ENCODE results near the gene CCDC85C. TPM values are rescaled to one million over a fixed set of nuclear protein-coding genes. Genes with fewer than 3 reads are reported as not detected.
A peak's percentile ranks its signal among the peaks of the same experiment; 100 is the strongest.

CCDC85C gene
- total and polyA plus RNA-seq, 2 of the 8 experiments (the other 6 are each of a cell fraction or from before 2014, with no cell fraction given): 16.8 to 35.8 TPM

DNA sequence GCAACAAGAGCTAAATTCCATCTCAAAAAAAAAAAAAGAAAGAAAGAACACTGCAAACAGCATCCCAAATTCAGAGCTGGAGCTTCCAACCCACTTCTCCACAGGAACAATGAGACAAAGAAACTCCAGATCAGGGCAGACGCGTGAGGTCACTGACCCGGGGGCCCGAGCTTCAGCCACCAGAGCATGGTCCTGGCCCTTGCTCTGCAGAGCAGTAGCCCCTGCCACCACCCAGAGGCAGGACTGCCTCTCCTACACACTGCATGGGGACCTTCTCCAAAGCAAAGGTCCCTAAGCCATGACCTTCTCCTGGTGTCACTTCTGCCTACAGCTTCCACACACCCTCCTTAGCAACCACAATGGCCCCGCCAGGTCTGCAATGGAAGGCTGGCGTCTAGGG lies 69.7 kb downstream of the CCDC85C start:
- no peak overlapping the region for H3K23ac ChIP-seq (ENCODE audit: insufficient read length)
- H3K18ac ChIP-seq (ENCODE audit: extremely low read depth, low read length): no peak overlapping the region
- ChIA-PET POLR2A (ENCODE audit: partially characterized antibody) (interaction anchor here (0.7 to 1.2 kb wide), 3 partner anchors 15 to 68 kb away, joined by 3 read pairs; no protein-coding TSS in a partner anchor), CTCF (ENCODE audit: partially characterized antibody) (interaction anchor here (1.0 to 6.2 kb wide), 10 partner anchors 10 to 154 kb away, joined by 3 to 40 read pairs (median 6); no protein-coding TSS in a partner anchor)
- peak overlapping the region; percentile 27; the same call in 1 of the 2 replicates for H2BK12ac ChIP-seq (ENCODE audit: low read depth, low read length)
- no peak overlapping the region for H3K4me3 ChIP-seq (ENCODE audit: extremely low read depth in 1 of 4, insufficient read depth in 2 of 4, low read depth in 3 of 4, low read length in 4 of 4)
- H3K23me2 ChIP-seq (ENCODE audit: low read depth, low read length): no peaks in the 10 kb centered on the region
- peak overlapping the region; percentile 53 for H4K91ac ChIP-seq (replicated peaks; ENCODE audit: insufficient read length, low read length)
- H3K27me3 ChIP-seq (replicated peaks in 1 of 4; ENCODE audit: control insufficient read depth in 3 of 4, extremely low read depth in 1 of 4, insufficient read depth in 3 of 4, low read length in 3 of 4): no peaks in the 10 kb centered on the region
- H4K20me1 ChIP-seq (replicated peaks in 1 of 2; ENCODE audit: control insufficient read depth in 1 of 2, insufficient read depth in 2 of 2, low read length in 2 of 2): peaks cover 7 to 11% of the 10 kb centered on the region in 2 experiments
- no peak overlapping the region; the same call in 1 of the 2 replicates for H4K8ac ChIP-seq (ENCODE audit: extremely low read depth, insufficient read depth, low read length)
- no peak overlapping the region for H2BK5ac ChIP-seq (ENCODE audit: low read depth, low read length)
- peaks cover 3 to 48% (median 30%) of the 10 kb centered on the region in 4 experiments for H3K4me1 ChIP-seq (replicated peaks in 1 of 4; ENCODE audit: control insufficient read depth in 3 of 4, insufficient read depth in 4 of 4, low read length in 3 of 4)
- H3K79me2 ChIP-seq (ENCODE audit: control insufficient read depth in 1 of 2, insufficient read depth in 2 of 2, low read length in 2 of 2): peaks cover 0 to 32% of the 10 kb centered on the region in 2 experiments; a peak in 1 of 4 replicates
- no peak overlapping the region for H3K27ac ChIP-seq (ENCODE audit: low read depth, low read length)
- no peak overlapping the region for H3K14ac ChIP-seq (ENCODE audit: insufficient read length)
- no peak overlapping the region for H3K9ac ChIP-seq (replicated peaks in 1 of 4; ENCODE audit: extremely low read depth in 1 of 4, low read depth in 3 of 4, low read length in 3 of 4)
- H2BK120ac ChIP-seq (replicated peaks; ENCODE audit: low read depth, low read length): no peak overlapping the region
- peaks cover 18% of the 10 kb centered on the region for H3K79me1 ChIP-seq (ENCODE audit: low read depth, low read length)
- H2BK15ac ChIP-seq (ENCODE audit: low read length): no peak overlapping the region
- 95% methylated on average over 6 of the region's 6 CpGs; no CpG with 5 or more reads in 1 of the 2 experiments for whole genome bisulfite sequencing, 2 experiments (ENCODE audit: extremely low coverage in 1 of 2, insufficient coverage in 1 of 2, insufficient read length in 1 of 2, insufficient replicate concordance in 2 of 2, low coverage in 1 of 2, low lambda C conversion rate in 2 of 2, missing lambda C conversion rate in 1 of 2)
- H2AFZ ChIP-seq (ENCODE audit: low read length): no peak overlapping the region
- no peak overlapping the region for H3K4ac ChIP-seq (replicated peaks; ENCODE audit: insufficient read length, low read depth, low read length)
- H3K56ac ChIP-seq (replicated peaks; ENCODE audit: insufficient read length, low read depth, low read length): no peak overlapping the region
- DNase-seq (ENCODE audit: low read depth in 1 of 2, low spot score in 2 of 2): no peak
- no peak for TF ChIP-seq KDM1A (IDR thresholded peaks at IDR 0.05; ENCODE audit: borderline replicate concordance, low read length)
- no peaks in the 10 kb centered on the region for H3K36me3 ChIP-seq (ENCODE audit: control insufficient read depth in 2 of 4, insufficient read depth in 4 of 4, low read length in 3 of 4)
- no peaks in the 10 kb centered on the region for H3K9me3 ChIP-seq (ENCODE audit: insufficient read depth in 2 of 2, low read depth in 1 of 2, low read length in 1 of 2)
- H3K4me2 ChIP-seq (ENCODE audit: insufficient read depth in 1 of 2, low read depth in 2 of 2, low read length in 2 of 2): no peak overlapping the region
- no peak for FAIRE-seq
- H4K5ac ChIP-seq (ENCODE audit: insufficient read length, low read depth, low read length): no peak overlapping the region
- no peak overlapping the region for H2BK20ac ChIP-seq (ENCODE audit: low read length)
- no peak overlapping the region for H2AK5ac ChIP-seq (ENCODE audit: low read depth, low read length)

Measured in H1 (cell line).